SK-N-SH (cell line): Measurements from ENCODE around the gene TULP4. TPM values are rescaled to one million over a fixed set of nuclear protein-coding genes. Genes with fewer than 3 reads are reported as not detected.

Experiments
- CTCF ChIA-PET: fragments of 300-600, 350-600 bp; formaldehyde crosslinking; extraction: SDS; loops from one replicate; lab custom pipeline; 2021; lab: Yijun Ruan, JAX
- POLR2A ChIA-PET: fragments of 350-600 bp; sonication (Branson Sonifier 250); formaldehyde crosslinking; extraction: SDS; loops from one replicate; lab custom pipeline; 2020; ENCODE audit warnings: antibody characterized with exemption, inconsistent platforms; lab: Yijun Ruan, JAX
- DNase-seq: peaks from one replicate; pipeline ENCODE4 v3.0.0; 2012
- H2AFZ ChIP-seq: fragments of 200-600 bp; sonication (generic); 2 replicates; pipeline ENCODE4 v1.8.1; 2016; ENCODE audit warnings: antibody characterized with exemption, mild to moderate bottlenecking, low read depth
- H3F3A ChIP-seq: fragments of 200-600 bp; sonication (generic); replicated peaks from 2 replicates; pipeline ENCODE3; 2016; ENCODE audit warnings: antibody characterized with exemption, mild to moderate bottlenecking; ENCODE audit not compliant: insufficient read depth
- H3K27ac ChIP-seq, 2 experiments: fragments of 200-500 bp in 1 of 2; fragments of 200-600 bp in 1 of 2; sonication (Bioruptor generic) in 1 of 2; sonication (generic), shearing (Covaris generic) in 1 of 2; 2 replicates each; pipeline versions ENCODE4 v1.5.1 to v1.6.1; 2014 to 2016; ENCODE audit warnings: low read depth in 2 of 2, inconsistent platforms in 1 of 2, low read length in 1 of 2, mild to moderate bottlenecking in 1 of 2, mixed read lengths in 1 of 2
- H3K27me3 ChIP-seq: fragments of 200-600 bp; sonication (generic), shearing (Covaris generic); 2 replicates; pipeline ENCODE4 v1.6.1; 2016; ENCODE audit warnings: mixed run types; ENCODE audit not compliant: insufficient read depth
- H3K36me3 ChIP-seq, 2 experiments: fragments of 200-500 bp in 1 of 2; fragments of 200-600 bp in 1 of 2; sonication (Bioruptor generic) in 1 of 2; sonication (generic) in 1 of 2; replicated peaks in 1 of 2; 2 replicates each; pipeline versions ENCODE3 to v1.5.1; 2014 to 2016; ENCODE audit warnings: low read length in 1 of 2, mild to moderate bottlenecking in 1 of 2; ENCODE audit not compliant: insufficient read depth in 2 of 2, control insufficient read depth in 1 of 2
- H3K4me1 ChIP-seq, 2 experiments: fragments of 200-500 bp in 1 of 2; fragments of 200-600 bp in 1 of 2; sonication (Bioruptor generic) in 1 of 2; sonication (generic), shearing (Covaris generic) in 1 of 2; 2 replicates each; pipeline versions ENCODE4 v1.5.1 to v1.6.1; 2014 to 2016; ENCODE audit warnings: low read depth in 1 of 2, low read length in 1 of 2, mixed run types in 1 of 2; ENCODE audit not compliant: insufficient read depth in 2 of 2, control insufficient read depth in 1 of 2
- H3K4me2 ChIP-seq: fragments of 200-600 bp; sonication (generic), shearing (Covaris generic); 2 replicates; pipeline ENCODE4 v1.6.1; 2017; ENCODE audit warnings: mixed run types
- H3K4me3 ChIP-seq, 2 experiments: fragments of 200-500 bp in 1 of 2; fragments of 200-600 bp in 1 of 2; sonication (Bioruptor generic) in 1 of 2; sonication (generic), shearing (Covaris generic) in 1 of 2; 2 replicates each; pipeline versions ENCODE4 v1.5.1 to v1.8.1; 2014 to 2016; ENCODE audit warnings: low read depth in 2 of 2, inconsistent platforms in 1 of 2, low read length in 1 of 2, mild to moderate bottlenecking in 1 of 2, mixed read lengths in 1 of 2, moderate library complexity in 1 of 2
- H3K79me2 ChIP-seq: fragments of 200-600 bp; sonication (generic); 2 replicates; pipeline ENCODE4 v1.8.1; 2017; ENCODE audit warnings: mild to moderate bottlenecking; ENCODE audit not compliant: insufficient read depth
- H3K9ac ChIP-seq: fragments of 200-600 bp; sonication (generic); 2 replicates; pipeline ENCODE4 v1.6.1; 2017; ENCODE audit warnings: mixed run types
- H3K9me2 ChIP-seq: fragments of 200-600 bp; sonication (generic); 2 replicates; pipeline ENCODE4 v1.6.1; 2017; ENCODE audit warnings: mixed run types
- H3K9me3 ChIP-seq: fragments of 200-600 bp; sonication (generic); 2 replicates; pipeline ENCODE4 v1.6.1; 2017; ENCODE audit warnings: mixed run types, mild to moderate bottlenecking, moderate library complexity
- H4K20me1 ChIP-seq: fragments of 200-600 bp; sonication (generic); 2 replicates; pipeline ENCODE4 v1.6.1; 2017; ENCODE audit warnings: mild to moderate bottlenecking, mixed run types; ENCODE audit not compliant: insufficient read depth
- CHD2 ChIP-seq: fragments of 150-350 bp; IDR thresholded peaks from 2 replicates; pipeline ENCODE4 v1.6.1; 2018; ENCODE audit warnings: low read length; ENCODE audit not compliant: partially characterized antibody
- FOSL2 ChIP-seq: IDR thresholded peaks from 2 replicates; pipeline ENCODE4 v1.4.0; 2012; ENCODE audit warnings: low read depth, mild to moderate bottlenecking, moderate library complexity, borderline replicate concordance
- MXI1 ChIP-seq: IDR thresholded peaks from 2 replicates; pipeline ENCODE4 v1.6.1; 2012; ENCODE audit warnings: mild to moderate bottlenecking, low read depth, low read length, improper control_type of control experiment
- PBX3 ChIP-seq: IDR thresholded peaks from 2 replicates; pipeline ENCODE4; 2012
- RAD21 ChIP-seq: IDR thresholded peaks from 2 replicates; pipeline ENCODE4 v1.6.1; 2012; ENCODE audit warnings: mild to moderate bottlenecking, low read length
- SIN3A ChIP-seq: IDR thresholded peaks from 2 replicates; pipeline ENCODE4 v1.6.1; 2012; ENCODE audit warnings: low read depth, mild to moderate bottlenecking, low read length, moderate library complexity, borderline replicate concordance
- TCF12 ChIP-seq: IDR thresholded peaks from 2 replicates; pipeline ENCODE4 v1.4.0; 2012
- TEAD4 ChIP-seq: IDR thresholded peaks from 2 replicates; pipeline ENCODE4 v1.4.0; 2012; ENCODE audit warnings: mild to moderate bottlenecking, borderline replicate concordance; ENCODE audit not compliant: insufficient read depth
- USF1 ChIP-seq: IDR thresholded peaks from 2 replicates; pipeline ENCODE4 v1.4.0; 2012; ENCODE audit warnings: low read depth, borderline replicate concordance
- WGBS: methylation state at CpG from one replicate; pipeline ENCODE4 v1.1.6; 2017; ENCODE audit warnings: low lambda C conversion rate; 5-methylcytosine and 5-hydroxymethylcytosine counted together
- polyA plus RNA-seq, 3 experiments: library from polyadenylated mRNA; depleted of rRNA; stranded (reverse); fragments of >200 nt; gene quantifications; 2 replicates each; pipeline ENCODE4 v1.2.3, GENCODE V29; 2012

TULP4 gene
- polyA plus RNA-seq, 1 of the 3 experiments (the other 2 are of a cell fraction), result 5.9 TPM

GRCh38 chr6:158268361-158269147, 43.7 kb upstream of the TULP4 start:
- Histone ChIP-seq H2AFZ (no peak overlapping the region), H3K36me3 (peaks cover 8 to 23% of the 10 kb centered on the region in 2 experiments), H3K27me3 (no peaks in the 10 kb centered on the region), H3K9me3 (no peaks in the 10 kb centered on the region), H3K9me2 (no peaks in the 10 kb centered on the region), H3F3A (no peaks in the 10 kb centered on the region), H4K20me1 (0 out of 2 replicates have a peak, but pooled peaks cover 9% of the 10 kb centered on the region), H3K4me3 (no peak overlapping the region), H3K79me2 (peaks cover 66% of the 10 kb centered on the region), H3K4me1 (no peaks in the 10 kb centered on the region; a peak in 1 of 4 replicates), H3K27ac (no peak overlapping the region), H3K9ac (no peak overlapping the region), H3K4me2 (no peak overlapping the region)
- 89% methylated on average over 2 of the region's 2 CpGs for WGBS
- ChIA-PET CTCF (no interaction called here), POLR2A (no interaction called here)
- no peak for TF ChIP-seq RAD21
- no peak for TF ChIP-seq PBX3
- TF ChIP-seq USF1, result no peak
- no peak for TF ChIP-seq TEAD4
- no peak for DNase-seq

- no peaks in the 10 kb centered on the region for H3F3A ChIP-seq
- 77% methylated on average over 3 of the region's 3 CpGs for WGBS
- H3K4me1 ChIP-seq, result no peaks in the 10 kb centered on the region; a peak in 1 of 4 replicates
- H3K79me2 ChIP-seq, result peaks cover 69% of the 10 kb centered on the region
- H3K27me3 ChIP-seq, result no peaks in the 10 kb centered on the region
- H4K20me1 ChIP-seq, result 0 out of 2 replicates have a peak, but pooled peaks cover 9% of the 10 kb centered on the region
- H3K4me2 ChIP-seq, result no peak overlapping the region
- TF ChIP-seq TCF12, result no peak
- no peak for TF ChIP-seq SIN3A
- TF ChIP-seq MXI1, result no peak
- TF ChIP-seq FOSL2, result no peak
- no peak for TF ChIP-seq CHD2
- H3K4me3 ChIP-seq, result no peak overlapping the region
- no peak overlapping the region for H3K27ac ChIP-seq
- H3K9ac ChIP-seq, result no peak overlapping the region
- no peak for DNase-seq
- POLR2A ChIA-PET, result no interaction called here
- no peak overlapping the region for H2AFZ ChIP-seq
- no peaks in the 10 kb centered on the region for H3K9me2 ChIP-seq
- CTCF ChIA-PET, result no interaction called here
- no peaks in the 10 kb centered on the region for H3K9me3 ChIP-seq
- H3K36me3 ChIP-seq, result peaks cover 8 to 24% of the 10 kb centered on the region in 2 experiments
These were observed 42.6 kb upstream of the TULP4 start for GRCh38 chr6:158269657-158270056.
